Fibroblast of the aortic adventitia (primary cell): ENCODE data around the gene DBI. TPM values are rescaled to one million over a fixed set of nuclear protein-coding genes. Genes with fewer than 3 reads are reported as not detected.

Experiments
- DNase-seq: peaks from one replicate; pipeline ENCODE4 v3.0.0-alpha.2; 2010; ENCODE audit warnings: low read depth
- H3K4me3 ChIP-seq: 2 replicates; pipeline ENCODE4 v1.5.1; 2011; ENCODE audit warnings: low read depth, mild to moderate bottlenecking, control low read depth, low read length, moderate library complexity
- CTCF ChIP-seq: IDR thresholded peaks from 2 replicates; pipeline ENCODE4 v1.5.1; 2011; ENCODE audit warnings: mild to moderate bottlenecking, low read length, control low read depth, inconsistent platforms; ENCODE audit not compliant: insufficient read depth
- total RNA-seq: library from RNA; depleted of rRNA; stranded (reverse); fragments of >200 nt; gene quantifications from 2 replicates; pipeline ENCODE4 v1.2.3, GENCODE V29; 2012; ENCODE audit warnings: low replicate concordance

The DBI gene
- total RNA-seq, 1 donor, result 123 TPM

- no peak for TF ChIP-seq CTCF
- DNase-seq, result no peak
- no peak overlapping the region for H3K4me3 ChIP-seq
Measured at GRCh38 chr2:119327431-119327830, 39.3 kb upstream of the DBI start.

GRCh38 chr2:119332953-119333352 is 33.8 kb upstream of the DBI start:
- H3K4me3 ChIP-seq, result no peak overlapping the region
- no peak for DNase-seq
- TF ChIP-seq CTCF, result no peak

GRCh38 chr2:119333360-119333759 is 33.4 kb upstream of the DBI start:
- peak; percentile 19 for DNase-seq
- no peak overlapping the region for H3K4me3 ChIP-seq
- TF ChIP-seq CTCF, result no peak

- TF ChIP-seq CTCF, result no peak
- no peak for DNase-seq
- no peak overlapping the region for H3K4me3 ChIP-seq
Measured at GRCh38 chr2:119333833-119334232, 32.9 kb upstream of the DBI start.

GRCh38 chr2:119337749-119338148 is 29.0 kb upstream of the DBI start:
- H3K4me3 ChIP-seq, result no peak overlapping the region
- DNase-seq, result no peak
- no peak for TF ChIP-seq CTCF

- TF ChIP-seq CTCF, result no peak
- no peak for DNase-seq
- no peak overlapping the region for H3K4me3 ChIP-seq
Measured at GRCh38 chr2:119338272-119338671, 28.5 kb upstream of the DBI start.

GRCh38 chr2:119338826-119339561 is 27.8 kb upstream of the DBI start:
- no peak for TF ChIP-seq CTCF
- no peak for DNase-seq
- H3K4me3 ChIP-seq, result no peak overlapping the region
